IPS DF 19.7 (cell line): ENCODE measurements around the gene ERBB4.
"Not testable (repeated sequence)": the region's sequence is repeated elsewhere in the genome, so short reads cannot be mapped to it uniquely, and the experiment has no call there.

ENCODE experiments used
- DNase-seq: peaks from one replicate; pipeline ENCODE4 v3.0.0-alpha.2; 2013; ENCODE audit warnings: low read depth, low spot score

The ERBB4 gene

DNA sequence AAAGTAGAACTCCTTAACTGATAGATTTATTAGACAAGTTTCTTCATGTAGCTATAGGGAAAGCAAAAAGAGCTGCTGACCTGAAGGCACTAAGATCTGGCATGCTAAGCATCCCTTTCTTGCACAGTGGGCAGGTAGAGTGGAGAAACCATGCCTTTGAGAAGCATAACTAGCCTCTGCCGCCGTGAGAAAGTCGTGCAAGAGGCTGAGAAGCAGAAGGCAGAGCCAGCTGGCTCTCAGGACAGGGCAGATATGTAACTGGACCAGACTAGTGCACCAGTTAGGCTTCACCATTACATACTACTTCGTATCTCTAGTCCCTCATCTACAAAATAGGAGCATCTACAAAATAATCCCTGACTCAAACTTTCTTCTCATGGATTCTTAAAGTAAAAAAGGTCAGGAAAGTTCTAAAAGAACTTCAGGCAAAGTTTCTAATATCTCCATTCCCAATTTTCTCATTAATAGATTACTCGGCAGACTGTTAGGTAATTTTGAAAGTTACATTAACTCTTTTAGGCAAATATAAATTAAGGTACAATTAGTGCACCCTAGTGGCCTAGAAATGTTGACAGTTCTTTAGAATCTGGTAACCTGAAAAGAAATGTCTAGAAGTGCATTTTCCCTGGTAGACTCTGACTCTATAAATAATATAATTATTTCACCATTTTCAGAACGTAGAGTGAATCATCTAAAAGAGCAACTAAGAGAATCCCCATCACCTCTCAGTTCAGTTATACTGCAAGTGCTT, 10.3 kb downstream of the ERBB4 start:
- DNase-seq = no peak

DNA sequence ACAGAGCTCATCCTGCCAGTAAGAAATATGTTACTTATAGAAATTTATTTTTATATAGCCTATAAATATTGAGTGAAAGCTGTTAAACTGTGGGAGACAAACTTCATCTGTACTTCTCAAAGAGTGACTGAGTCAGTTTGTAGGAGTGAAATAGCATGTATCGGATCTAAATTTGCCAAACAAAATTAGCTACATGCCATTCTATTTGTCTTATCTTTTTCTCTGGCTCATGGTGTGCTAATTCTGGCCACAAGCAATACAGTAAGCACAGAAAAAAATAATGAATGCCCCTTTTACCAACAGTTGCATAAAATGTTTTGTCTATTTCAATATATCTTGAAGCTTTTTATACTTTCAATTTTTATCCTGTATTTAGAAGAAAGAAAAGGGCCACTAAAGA, 12.5 kb downstream of the ERBB4 start:
- no peak for DNase-seq

DNA sequence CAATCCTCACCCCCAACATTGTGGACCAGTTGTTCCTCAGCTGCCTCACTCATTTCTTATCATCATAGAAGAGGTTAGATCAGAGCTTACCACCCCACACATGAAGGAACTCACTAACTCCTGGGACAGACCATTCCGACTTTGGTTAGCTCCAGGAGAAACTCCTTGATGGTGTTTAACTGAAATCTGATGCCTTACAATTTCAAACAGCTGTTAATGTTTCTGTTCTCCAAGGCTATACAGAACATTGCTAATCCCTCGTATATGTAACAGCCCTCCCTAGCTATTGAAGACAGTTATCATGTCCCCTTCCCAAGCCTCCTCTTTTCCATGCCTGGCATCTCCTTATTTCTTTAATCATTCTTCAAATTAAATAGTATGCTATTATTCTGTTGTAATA, 14.8 kb downstream of the ERBB4 start:
- DNase-seq = no peak

DNA sequence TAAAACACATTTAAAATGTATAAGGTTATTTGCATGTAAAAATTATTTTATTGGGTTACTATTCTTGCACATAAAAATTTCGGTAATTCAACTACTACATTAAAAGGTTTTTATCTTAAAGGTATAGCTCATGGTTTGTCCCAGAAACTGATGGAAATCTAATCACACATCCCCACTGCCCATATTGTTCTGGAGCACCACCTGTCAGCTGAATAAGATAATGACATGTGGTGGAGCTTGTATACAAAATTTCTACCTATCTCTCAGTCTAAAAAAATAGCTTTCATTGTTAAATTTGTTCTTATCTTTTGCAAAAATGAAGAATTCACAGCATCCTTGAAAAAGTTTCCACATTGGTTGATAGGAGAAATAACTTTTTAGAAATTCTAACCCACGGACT, 18.3 kb downstream of the ERBB4 start:
- no peak for DNase-seq

DNA sequence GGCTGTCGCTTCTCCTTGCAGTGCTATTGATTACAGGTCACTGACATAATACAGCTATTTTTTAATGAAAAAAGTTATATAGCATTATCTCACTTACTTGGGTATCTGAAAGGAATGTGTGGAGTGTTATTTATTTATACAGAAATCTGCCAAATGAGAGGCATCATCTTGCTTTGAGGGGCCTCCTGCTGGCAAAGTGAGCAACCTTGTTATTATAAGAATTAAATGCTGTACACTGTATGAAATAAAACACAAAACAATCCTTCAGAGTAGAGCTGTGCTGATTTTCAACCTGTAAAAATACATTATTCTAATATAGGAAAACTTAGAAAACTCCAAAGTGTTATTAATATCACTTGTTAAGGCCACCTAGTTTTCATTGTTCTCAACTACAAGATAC, 20.9 kb downstream of the ERBB4 start:
- DNase-seq = no peak

DNA sequence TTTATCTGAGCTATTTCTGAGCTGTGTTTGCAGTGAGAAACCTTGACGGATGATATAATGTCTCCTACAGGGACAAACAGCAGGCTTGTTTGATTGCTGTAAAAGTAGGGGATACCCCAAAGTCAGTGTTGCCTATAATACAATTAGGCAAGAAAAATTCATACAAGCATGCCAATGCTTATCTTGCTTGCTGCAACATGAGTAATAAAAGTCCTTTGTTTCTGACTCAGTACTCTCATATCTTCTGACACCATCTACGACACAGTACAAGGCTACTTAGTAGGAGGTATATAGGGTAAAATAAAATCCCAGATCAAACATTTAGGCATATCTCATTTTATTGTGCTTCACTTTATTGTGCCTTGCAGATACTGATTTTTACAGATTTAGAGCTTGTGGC, 33.0 kb downstream of the ERBB4 start:
- no peak for DNase-seq

DNA sequence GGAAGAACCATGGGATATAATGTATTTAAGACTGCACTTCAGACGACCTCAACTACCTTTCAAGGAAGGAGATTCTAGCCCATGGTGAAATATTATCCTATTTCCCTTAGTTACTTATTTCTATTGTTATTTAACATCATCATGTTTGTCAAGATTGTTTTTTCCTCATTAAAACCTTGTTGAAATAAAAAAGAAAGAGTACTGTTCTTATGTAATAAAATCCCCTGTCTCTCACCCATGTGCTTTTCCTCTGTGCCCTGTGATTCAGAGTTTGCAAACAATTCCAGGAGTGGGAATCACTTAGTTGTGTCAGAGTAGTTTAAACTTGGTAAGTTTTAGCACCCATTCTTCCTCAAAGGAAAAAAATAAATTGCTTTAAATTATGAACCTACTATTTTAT, 43.6 kb downstream of the ERBB4 start:
- no peak for DNase-seq

DNA sequence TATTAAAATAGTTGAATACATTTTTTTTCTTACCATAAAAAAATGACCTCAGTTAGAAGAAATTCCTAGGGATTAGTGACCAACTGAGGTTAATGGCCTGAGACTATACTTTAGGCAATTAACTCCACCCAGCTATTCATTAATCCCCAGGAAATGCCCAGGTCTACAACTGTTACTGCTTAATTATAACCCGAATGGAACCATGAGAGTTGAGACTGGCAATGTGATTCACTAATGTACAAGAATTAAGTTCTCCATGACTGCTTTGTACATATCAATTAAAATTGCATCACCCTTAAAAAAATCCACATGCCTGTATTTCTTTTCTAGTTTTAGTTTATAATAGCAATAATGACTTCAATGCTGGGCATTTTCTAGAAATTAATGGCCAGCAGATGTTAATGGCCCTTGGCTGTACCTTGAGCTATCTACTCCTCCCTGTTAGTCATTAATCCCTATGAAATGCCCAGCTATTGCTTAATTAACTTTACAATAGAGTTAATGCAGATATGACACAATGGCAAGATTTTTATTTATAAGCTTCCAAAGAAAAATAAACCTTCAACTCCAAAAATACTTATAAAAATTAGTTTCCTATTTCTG, 44.1 kb downstream of the ERBB4 start:
- no peak for DNase-seq

DNA sequence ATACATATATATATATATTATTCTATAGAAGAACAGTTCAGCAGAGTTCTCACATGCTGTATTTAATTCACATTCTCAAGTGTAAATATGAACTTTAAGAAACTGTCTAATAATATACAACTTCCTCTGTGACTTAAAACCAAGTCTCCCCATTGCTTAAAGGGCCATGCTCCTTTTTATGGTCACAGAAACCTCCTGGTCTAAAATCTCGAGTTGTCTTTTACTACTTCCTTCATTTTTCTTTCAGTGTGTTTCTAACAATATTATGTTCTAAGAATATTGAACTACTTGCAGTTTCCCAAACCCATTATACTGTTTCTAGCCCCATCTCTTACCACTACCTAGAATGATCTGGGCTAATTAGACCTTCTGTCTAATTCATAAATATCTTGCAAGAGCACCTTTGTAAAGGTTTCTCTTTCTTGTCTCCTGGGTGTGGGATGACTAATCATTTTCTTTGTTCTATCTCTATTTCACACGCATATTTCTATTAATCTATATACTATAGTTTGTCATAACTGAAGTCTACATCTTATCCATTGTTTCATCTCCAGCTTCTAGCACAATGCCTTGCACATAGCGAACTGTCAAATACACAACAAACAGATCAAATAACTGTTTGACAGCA, 48.8 kb downstream of the ERBB4 start:
- DNase-seq = no peak

DNA sequence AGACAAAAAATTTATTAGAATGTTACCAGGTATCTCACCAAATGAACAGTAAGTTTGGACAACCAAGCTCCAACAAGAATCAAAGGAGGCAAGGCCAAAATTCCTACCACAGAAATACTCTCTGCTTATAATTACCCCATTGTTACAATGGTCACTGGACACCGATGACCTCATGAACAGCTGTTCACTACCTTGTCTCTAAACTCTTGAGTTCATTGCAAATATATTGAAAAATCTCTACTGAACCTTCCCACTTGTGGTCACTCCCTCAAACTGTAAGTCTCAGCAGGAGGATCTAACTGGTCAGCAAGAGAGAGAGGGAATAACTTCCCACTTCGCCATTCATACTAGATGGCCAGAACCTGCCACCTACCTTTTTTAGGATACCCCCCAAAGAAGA, 50.0 kb downstream of the ERBB4 start:
- DNase-seq = no peak

DNA sequence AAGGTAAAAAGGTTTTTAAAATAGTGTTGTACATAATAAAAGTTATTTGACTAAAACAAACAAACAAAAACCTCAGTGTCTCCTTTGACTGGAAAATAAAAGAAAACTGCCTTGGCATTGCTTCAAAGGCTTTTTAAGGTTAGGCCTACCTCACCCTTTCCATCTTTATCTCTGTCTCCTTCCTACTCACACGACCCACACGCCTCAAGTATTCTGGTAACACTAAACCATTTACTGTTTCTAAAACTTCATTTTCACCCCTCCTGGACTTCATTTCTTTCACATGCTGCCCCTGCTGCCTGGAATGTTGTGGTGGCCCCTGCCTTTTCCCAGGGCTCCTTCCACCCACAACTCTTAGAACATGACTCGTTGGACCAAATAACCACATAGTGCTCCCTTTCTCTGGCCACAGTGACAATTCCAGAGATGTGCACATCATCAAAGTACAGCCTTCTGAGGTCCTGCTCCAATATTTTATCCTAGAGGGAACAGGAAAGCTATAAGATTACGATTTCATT, 54.0 kb downstream of the ERBB4 start:
- no peak for DNase-seq

DNA sequence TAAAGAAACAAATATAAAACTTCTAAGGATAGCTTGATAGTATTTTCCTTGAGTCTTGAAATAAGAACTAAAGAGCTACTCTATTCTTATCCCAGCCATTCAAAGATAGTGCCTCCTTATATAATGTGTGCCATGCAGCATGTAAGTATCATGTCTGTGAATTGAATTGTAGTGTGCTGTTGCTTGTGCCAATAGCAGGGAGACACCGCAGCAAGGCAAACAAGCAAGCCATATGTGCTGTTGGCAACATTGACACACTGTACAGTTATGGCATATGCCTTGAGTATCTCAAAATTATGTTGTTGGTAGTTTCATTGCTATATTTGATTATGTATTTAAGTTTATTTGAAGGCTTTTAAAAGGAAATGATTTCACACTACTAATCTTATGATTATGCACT, 58.2 kb downstream of the ERBB4 start:
- no peak for DNase-seq

DNA sequence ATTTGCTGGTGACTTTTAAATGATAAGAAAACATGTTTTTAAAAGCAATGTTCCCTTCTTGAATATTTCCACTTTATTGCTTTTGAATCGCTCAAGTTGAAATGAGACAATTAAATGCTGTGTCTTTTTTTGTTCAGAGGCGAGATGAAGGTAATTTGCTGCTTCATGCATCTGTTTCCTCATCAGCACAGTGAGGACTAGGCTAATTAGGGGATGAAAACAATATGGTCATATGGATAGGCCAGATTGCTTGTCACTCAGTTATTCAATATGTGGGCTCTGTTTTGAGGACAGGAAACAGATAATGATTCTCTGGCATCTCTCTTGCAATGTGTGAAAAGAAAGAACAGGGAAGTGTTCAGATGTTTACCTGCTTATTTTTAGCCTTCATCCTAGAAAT, 61.0 kb downstream of the ERBB4 start:
- DNase-seq = no peak

DNA sequence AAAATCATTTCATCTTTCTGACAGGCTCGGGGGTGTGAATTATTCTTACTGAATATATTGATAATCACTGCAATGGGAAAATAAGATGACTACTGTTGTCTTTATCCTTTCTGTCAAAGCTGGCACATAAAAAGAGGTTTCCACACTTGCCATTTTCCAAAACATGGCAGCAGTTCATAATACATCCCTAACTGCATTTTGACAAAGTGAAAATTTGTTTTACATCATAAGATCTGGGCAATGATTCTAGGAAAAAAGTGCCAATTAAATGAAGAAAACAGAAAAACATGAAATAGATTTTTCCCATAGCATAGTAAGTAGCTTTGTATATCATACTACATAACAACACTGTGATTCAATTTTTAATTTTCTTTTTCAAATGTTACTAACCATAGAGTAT, 65.4 kb downstream of the ERBB4 start:
- no peak for DNase-seq

DNA sequence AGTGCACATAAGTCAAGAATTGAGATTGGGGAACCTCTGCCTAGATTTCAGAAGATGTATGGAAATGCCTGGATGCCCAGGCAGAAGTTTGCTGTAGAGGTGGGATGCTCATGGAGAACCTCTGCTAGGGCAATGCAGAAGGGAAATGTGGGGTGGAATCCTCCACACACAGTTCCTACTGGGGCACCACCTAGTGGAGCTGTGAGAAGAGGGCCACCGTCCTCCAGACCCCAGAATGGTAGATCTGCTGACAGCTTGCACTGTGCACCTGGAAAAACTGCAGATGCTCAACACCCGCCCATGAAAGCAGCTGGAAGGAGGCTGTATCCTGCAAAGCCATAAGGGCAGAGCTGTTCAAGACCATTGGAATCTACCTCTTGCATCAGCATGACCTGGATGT, 71.1 kb downstream of the ERBB4 start:
- DNase-seq = not testable (repeated sequence)

DNA sequence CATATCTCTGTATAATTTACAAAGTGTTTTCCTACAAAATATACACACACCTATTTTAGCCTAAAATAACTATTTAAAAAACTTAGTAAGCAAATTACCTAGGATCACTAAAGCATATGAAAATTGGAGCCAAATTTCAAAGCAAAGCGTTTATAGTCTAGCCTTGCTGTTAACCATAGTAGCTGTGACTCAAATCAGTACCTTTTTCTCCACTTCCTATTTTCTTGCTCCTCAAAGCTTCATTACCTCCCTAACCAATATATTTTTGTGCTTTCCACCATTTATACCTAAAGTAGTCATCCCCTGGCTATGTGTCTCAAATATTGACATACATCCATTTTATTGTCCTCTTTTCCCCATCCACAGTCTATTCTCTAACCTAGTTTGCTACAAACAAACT, 73.1 kb downstream of the ERBB4 start:
- DNase-seq = no peak

DNA sequence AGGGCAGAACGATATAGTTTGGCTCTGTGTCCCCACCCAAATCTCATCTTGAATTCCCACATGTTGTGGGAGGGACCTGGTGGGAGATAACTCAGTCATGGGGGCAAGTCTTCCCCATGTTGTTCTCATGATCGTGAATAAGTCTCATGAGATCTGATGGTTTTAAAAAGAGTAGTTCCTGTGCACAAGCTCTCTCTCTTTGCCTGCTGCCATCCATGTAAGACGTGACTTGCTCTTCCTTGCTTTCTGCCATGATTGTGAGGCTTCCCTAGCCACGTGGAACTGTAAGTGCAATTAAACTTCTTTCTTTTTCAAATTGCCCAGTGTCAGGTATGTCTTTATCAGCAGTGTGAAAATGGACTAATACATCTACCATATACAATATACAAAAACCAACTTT, 76.9 kb downstream of the ERBB4 start:
- not testable (repeated sequence) for DNase-seq

DNA sequence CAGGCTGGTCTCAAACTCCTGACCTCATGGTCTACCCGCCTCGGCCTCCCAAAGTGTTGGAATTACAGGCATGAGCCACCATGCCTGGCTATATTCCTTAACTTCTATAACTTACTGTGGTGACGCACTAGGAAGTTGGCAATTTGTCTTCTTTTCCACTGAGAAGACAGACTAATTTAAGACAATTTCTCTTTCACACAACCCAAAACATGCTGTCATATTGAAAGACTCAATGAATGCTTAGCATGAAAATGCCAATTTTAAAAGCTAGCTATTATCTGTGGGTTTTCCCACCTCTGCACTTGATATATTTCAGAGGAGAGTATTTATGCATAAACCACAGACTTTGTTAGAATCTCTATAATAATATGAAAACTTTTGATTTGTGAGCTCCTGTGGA, 84.5 kb downstream of the ERBB4 start:
- DNase-seq = no peak

DNA sequence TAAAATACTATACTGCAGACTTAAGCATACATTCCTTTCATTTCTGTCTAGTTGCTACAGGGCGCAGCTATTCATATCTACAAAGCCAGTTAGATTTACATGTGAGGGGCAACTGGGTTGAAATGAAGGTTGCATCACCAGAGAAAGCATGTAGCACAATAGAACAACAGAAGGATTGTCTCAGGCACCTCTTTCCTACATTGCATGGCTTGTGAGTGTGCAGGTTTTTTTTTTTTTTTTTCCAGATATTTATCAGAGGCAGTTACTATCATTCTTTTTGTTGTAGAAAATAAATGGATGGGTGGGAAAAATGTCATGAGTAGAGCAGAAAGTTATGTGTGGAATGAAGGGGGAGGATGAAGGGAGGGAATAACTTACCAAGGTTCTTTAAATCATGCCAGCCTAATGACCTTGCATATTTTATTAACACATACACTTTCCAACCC, 86.8 kb downstream of the ERBB4 start:
- DNase-seq = no peak

DNA sequence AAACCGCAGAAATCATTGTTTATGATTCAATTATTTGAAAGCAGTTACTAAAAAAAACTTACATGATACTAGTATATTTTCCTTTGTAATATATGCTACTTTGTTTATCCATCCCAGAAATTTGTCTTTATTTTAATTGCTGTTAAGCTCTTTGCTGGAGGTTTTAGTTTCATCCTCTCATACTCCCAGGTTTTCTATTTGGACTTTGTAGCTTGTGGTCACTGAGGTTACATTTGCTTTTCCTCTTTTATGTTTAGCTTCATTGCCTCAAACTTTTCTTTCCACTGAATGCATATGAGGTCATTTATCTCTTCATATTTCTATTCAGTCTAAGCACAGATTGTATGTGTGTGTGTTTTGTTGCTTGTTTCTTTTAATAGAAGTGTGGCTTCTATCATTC, 89.9 kb downstream of the ERBB4 start:
- DNase-seq = no peak

DNA sequence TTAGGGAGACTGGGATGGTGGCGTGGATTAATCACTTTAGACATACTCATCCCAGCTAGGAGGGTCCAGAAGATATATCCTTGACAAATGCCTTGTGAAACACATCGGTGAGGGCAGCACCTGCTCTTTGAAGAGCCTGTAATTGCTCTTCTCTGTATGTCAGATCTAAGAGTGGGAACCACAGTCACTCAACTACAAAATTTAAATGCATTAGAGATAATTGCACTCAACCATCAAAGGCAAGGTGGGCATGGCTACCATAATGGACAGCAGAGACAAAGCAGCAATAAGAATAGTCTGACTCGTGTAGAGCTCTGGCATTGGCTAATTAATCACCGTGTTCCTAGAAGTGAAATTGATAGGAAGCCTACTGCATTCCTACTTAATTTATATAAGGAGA, 96.8 kb downstream of the ERBB4 start:
- no peak for DNase-seq

DNA sequence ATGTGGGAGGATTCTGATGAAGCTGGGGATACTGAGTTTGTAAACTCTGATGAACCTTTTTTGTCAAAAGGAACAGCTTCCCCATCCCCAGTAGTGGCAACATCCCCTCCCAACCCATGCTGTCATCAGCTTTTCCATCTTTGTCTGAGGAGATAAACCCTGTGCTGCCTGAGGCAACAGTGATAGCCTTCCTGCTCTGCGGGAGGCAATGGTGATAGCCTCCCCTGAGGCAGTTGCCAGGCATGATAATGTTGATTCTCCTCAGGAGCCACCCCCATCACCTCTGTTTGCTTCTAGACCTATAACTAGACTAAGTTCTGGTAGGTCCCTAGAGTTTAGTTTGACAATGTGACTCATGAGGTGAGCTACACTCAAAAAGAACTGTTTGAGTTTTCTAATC, 97.5 kb downstream of the ERBB4 start:
- no peak for DNase-seq
